ENCODE data around the gene SLC25A26. TPM values are rescaled to one million over a fixed set of nuclear protein-coding genes. Genes with fewer than 3 reads are reported as not detected.
A peak's percentile ranks its signal among the peaks of the same experiment; 100 is the strongest.

SLC25A26 gene
- total RNA-seq, 1 experiment from 2014 or later = 38.7 TPM

DNA sequence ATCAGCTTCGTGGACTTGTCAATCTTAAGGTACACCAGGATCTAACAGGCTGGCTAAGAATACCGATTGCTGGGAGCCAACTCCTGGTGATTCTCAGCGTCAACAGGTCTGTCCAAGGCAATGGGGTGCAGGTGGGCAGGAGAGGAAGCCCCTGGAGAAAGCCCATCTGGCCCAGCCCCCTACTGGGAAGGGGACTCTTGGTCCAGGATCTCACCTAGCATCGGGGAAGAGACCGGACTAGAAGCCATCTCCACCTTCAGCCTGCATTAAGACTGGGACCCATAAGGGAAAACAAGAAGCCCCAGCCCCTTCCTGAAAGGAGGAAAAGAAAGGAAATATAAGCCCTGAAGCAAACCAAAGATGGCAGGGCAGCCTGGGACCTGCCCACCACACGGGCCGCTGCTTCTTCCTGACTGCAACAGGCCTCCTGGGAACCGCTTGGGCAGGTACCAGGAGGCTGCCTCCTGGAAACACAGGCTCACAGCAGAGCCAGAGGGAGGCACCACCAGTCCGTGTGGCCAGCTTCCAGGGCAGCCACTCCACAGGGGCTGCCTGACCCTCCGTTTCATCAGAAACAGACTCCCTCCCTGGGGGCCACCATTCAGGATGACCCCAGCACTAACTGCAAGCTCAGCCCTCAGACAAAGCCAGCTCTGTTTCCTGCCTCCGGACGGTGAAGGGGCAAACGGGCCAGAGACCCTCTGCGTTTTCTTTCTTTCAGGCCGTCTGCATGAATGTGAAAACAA lies 179.8 kb downstream of the SLC25A26 start:
- in situ Hi-C loops (cut with HindIII; ENCODE audit: low sequenced_read_pairs) = no loop called here
- DNase-seq (ENCODE audit: low spot score) = no peak

DNA sequence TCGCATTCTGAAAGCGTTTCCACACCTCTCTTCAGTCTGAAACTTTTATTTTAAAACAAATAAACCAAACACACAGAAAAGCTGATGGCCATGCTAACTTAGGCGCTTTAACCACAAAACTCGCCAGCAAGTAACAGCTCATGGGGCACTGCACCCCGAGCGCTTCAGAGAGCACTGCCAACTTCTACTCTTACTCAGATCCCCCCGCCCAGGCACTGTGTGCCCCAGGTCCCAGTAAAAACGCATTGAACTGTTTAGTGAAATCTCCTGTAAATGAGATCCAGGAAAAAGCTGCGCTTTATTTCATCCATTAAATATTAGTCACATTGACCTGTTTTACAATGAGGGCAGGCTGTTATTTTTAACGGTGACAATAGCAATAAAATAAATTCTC lies 180.4 kb downstream of the SLC25A26 start:
- no peak for DNase-seq (ENCODE audit: low spot score)
- in situ Hi-C loops (cut with HindIII; ENCODE audit: low sequenced_read_pairs) = no loop called here

DNA sequence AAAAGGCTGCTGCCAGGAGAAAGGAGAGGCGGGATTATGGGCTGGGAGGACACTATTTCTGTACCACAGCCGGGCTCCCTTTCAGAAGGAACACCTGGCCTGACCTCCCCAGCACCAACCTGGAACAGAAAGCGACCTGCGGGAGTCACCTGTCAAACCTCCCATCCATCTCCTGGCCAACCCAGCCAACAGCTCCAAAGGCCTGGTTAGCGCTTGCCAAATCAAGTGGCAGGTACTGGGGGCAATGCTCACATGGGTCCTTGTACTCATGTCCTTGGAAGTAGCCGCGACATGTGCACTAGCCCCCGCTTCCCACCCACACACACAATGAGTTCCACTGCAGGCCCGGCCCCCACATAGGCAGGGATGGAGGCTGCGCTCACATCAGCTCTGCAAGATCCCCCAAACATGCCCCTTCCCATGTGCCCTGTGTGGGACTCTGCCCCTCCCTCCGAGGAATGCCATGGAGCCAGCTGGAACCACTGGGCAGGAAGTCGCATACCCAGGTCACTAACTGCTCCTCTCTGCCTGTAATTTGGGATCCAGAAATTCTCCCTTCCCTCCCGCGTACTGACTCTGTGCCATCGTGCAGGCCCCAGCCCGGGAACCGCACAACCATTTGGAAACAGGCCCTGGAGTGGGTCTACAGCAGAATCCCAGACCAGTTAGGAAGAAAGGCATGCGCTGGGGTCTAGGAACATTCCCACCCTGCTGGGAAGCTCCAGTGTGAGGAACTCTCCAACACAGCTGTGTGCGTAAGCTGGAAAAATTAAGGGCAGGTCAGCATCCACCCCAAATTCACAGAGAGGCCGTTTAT lies 181.1 kb downstream of the SLC25A26 start:
- peak; percentile 71 for DNase-seq (ENCODE audit: low spot score)

DNA sequence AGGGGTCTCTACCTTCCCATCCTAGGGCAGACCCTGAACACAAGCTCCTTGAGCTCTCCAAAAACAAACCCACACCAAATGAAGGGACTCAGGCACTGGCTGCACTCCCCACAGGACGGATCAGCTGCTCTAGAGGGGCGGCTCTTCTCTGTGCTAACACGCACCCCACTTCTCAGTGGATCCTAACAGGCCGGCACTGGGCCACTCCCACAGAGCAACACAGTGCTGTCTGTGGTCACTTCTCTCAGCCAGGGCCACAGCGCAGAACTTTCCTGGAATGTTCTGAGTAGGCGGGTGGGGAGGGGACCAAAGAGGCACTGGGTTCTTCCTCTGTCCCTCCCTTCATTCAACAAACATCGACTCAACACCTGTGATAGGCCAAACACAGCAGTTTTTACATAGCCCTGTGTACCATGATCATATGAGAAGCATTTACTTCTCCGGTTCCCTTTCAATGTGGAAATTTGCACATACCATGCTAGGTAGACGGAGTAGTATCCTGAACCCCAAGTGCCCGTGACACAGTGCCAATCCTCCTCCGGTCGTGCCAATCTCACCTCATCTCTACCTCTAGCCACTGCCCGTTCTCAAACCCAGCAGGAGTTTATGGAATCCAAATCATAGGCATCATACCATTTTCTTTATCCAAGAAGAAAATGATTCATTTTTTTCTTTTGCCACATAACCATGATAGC lies 181.9 kb downstream of the SLC25A26 start:
- in situ Hi-C loops (cut with HindIII; ENCODE audit: low sequenced_read_pairs) = no loop called here
- DNase-seq (ENCODE audit: low spot score) = no peak

More for the DNA sequence above, 181.1 kb downstream of the SLC25A26 start:
- in situ Hi-C loops (cut with HindIII; ENCODE audit: low sequenced_read_pairs) = no loop called here

DNA sequence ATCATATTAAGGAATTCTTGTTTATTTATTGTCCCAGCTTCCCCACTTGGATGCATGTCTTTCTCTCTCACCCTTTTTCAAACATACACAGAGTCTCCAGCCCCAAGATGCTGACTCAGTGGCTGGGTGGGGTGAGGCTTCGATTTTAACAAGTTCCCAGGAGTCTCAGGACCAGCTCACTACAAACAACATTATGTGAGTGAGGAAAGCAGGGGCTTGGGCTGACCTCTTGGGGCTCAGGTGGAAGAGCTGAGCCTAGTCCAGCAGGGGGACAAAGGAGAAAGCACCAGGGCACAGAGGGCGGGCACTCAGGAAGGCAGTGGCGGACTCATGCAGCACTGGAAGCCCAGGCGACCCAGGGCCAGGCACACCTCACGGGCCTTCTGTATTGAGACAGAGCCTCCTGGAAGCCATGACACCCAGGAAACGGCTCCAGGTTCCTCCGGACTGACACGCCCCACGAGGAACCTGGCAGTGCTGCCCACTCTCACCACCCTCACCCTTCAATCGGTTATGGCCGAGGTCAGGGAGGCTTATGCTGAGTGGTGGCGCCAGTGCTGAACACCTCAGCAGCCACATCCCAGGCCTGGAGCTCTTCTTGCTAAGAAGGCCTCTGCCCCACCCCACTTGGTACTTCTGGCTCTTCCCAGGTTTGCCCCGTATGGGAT lies 182.7 kb downstream of the SLC25A26 start:
- DNase-seq (ENCODE audit: low spot score) = no peak
- in situ Hi-C loops (cut with HindIII; ENCODE audit: low sequenced_read_pairs) = no loop called here

DNA sequence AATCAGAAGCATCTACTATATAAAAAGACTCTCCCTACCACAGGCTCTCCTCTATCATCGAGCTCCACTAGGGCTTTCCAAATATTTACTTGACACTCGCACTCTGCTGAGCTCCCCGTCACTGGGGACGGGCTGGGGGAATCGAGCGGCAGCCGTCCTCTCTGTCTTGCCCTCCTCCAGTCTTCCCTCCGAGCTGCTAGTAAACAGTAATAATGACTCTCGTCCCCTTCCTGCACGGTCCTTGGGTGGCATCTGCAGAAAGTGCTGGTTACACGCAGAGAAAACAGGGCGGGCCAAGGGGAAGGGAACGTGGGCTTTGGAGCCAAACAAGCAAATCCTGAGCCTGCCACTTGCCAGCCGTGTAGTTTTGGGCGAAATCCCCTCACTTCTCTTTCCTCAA lies 183.4 kb downstream of the SLC25A26 start:
- in situ Hi-C loops (cut with HindIII; ENCODE audit: low sequenced_read_pairs) = no loop called here
- DNase-seq (ENCODE audit: low spot score) = no peak

DNA sequence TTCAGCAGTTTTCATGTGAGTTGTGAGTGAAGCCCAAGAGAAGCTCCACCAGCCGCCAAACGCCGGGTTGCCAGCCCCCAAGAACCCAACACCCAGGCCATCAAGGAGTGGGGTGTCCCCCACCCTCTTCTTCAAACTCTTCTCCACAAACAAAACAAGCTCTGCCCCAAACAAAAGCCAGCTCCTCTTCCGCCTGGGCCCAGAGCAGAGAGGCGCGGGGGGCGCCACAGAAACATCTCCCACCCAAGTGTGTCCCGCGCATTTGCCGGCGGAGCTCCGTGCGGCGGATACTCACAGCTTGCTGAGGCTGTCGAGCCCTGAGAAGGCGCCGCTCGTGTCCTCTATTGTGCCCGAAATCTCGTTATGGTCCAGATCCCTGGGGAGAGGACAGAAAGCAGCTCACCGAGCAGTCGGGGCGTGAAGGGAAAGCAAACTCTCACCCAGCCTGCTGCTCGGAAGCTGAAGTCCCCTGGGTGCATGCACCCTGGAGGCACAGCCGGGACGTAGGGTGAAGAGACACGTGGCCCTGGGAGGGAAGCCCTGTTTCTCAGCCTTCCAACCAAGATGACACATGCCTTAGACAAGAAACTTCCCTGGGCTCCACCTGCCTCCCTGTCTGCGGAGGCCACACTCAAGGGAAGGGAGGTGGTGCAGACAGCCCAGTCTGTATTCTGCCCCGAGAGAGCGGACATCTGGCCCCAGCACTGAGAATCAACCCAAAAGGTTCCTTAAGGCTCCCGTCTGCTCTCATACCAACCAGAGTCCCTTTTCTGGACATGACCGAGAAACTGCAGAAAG lies 184.3 kb downstream of the SLC25A26 start:
- in situ Hi-C loops (cut with HindIII; ENCODE audit: low sequenced_read_pairs) = no loop called here

DNA sequence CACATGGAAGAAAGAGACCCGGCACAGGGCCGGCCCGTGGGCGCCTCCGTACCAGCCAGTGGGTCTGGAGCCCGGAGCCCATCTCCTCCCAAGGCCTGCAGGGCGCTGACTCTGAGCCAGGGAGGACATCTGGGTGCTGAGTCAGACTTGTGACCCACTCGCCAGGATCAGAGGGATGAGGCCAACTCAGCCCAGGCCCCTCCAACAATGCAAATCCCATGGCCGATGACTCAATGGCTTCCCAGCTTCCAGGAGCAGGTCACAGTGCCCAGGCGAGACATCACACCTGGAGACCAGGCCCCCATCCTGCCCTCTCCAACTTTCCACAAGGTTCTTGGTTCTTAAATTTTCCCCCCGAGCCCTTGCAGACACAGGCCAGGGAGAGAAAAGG lies 184.9 kb downstream of the SLC25A26 start:
- no peak for DNase-seq (ENCODE audit: low spot score)
- in situ Hi-C loops (cut with HindIII; ENCODE audit: low sequenced_read_pairs) = no loop called here

More for the DNA sequence above, 184.3 kb downstream of the SLC25A26 start:
- no peak for DNase-seq (ENCODE audit: low spot score)

DNA sequence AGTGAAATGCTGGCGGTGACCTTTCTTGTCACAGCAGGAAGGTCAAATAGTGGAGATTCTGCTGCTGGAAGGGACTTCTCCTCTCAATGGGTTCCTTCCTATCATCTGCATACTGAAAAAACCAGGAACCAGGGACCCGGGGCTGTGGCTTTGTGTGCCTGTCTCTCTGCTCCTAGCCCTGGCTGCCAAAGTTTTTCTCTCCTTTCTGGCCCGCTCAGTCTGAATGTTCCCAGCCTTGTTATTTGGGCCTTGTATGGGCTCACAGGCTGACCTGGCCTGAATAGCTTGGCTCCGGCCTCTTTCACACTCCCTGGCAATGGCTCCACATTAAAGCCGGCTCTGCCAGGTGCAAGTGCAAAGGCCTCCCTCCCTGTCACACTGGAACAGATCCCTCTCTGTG lies 185.4 kb downstream of the SLC25A26 start:
- peak; percentile 88 for DNase-seq (ENCODE audit: low spot score)
- in situ Hi-C loops (cut with HindIII; ENCODE audit: low sequenced_read_pairs) = no loop called here

DNA sequence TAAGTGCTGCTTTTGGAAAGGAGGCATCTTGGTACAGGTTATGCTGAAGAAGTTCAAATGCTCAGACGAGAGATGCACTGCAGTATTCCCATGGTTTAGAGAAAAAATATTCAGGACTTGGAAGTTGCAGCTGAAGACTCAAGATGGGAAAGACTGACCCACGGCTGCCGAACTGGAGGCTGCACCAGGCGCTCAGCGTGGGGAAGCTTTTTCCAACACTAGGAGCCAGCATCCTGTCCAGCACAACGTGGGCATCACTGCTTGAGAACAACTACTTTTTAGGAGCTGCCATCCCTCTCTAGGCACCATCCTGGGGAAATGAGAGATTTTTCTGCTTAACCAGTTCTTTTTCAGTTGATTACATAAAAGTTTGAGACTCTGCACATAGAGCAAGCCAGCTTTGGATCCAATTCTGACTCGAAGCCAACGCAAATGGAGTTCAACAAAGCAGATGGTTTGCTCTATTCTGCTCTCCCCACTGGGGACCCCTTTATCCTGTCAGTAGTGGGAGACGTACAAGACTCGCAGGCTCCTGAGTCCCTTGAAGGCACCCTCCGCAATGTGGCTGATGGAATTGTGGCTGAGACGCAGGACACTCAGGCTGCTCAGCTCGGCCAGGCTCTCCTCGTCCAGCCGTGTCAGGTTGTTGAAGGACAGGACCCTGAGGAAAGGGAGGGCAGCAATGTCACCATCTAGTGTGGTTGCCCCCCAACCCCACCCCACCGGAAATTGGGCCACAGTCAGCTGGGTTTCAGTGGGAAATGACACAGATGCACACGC lies 186.2 kb downstream of the SLC25A26 start:
- in situ Hi-C loops (cut with HindIII; ENCODE audit: low sequenced_read_pairs) = no loop called here

DNA sequence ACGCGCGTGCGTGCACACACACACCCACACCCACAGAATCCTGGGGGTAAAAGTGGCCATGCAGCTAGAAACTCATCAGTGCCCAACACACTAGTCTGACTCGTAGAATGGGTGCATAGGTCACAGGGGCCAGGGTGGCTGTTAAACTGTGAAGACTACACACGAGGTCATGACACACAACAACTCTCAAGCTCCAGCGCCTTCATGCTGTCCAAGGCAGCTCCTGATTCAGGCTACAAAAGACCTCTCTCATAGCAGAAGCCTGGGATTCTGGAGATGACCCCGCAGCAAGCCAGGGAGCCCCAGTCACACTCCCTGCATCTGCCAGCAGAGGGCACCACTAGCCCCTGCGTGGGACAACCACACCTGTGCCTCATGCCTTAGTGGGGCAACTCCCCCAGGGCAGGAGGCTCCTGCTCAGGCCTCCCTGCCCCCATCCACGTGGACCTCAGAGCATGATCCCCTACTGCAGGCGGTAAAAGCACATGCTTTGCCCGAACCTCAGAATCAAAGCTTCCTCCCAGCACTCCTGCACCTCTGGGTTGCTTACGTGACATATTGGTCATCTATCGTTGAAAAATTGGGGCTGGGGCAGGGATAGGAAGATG lies 186.9 kb downstream of the SLC25A26 start:
- in situ Hi-C loops (cut with HindIII; ENCODE audit: low sequenced_read_pairs) = no loop called here
- no peak for DNase-seq (ENCODE audit: low spot score)

More for the DNA sequence above, 186.2 kb downstream of the SLC25A26 start:
- DNase-seq (ENCODE audit: low spot score) = no peak

DNA sequence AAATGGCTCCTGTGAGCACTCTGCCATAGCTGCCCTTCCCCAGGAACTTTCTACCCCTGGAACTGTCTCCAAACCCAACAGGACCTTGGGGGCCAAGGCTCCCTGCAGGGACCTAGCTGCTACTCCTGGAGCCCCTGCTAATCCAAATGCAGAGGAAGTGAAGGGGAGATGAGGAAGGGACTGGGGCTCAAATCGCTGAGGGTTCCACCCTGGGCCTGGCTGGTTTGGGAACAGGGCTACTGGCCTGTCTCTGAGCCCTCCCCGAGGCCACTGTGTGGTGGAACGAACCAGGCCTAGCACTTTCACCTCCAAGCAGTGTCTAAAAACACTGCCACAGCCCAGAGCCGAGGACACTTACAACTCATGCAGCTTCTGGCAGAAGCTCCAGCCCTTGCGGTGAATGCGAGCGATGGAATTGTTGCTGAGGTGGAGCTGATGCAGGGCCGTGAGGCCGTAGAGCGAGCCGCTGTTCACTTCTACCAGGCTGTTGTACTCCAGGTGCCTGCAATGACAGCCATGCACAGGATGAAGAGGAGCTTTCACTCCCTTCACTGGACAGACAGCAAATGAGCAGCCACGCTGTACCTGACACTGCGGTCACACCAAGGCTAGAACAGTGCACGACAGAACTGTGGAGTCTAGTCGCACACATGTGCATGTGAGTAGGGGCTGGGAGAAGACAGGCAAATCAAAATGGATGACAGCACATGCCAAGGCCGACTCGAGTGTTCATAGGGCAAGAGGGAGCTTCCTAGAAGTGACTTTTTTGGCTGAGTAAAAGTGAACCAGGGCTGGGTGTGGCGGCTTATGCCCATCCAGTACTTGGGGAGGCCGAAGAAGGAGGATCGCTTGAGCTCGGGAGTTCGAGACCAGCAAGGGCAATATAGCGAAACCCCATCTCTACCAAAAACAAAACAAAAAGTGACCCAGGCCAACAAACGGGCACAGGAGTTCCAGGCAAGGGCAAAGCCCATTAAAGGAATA lies 189.3 kb downstream of the SLC25A26 start:
- no peak for DNase-seq (ENCODE audit: low spot score)
- in situ Hi-C loops (cut with HindIII; ENCODE audit: low sequenced_read_pairs) = no loop called here

DNA sequence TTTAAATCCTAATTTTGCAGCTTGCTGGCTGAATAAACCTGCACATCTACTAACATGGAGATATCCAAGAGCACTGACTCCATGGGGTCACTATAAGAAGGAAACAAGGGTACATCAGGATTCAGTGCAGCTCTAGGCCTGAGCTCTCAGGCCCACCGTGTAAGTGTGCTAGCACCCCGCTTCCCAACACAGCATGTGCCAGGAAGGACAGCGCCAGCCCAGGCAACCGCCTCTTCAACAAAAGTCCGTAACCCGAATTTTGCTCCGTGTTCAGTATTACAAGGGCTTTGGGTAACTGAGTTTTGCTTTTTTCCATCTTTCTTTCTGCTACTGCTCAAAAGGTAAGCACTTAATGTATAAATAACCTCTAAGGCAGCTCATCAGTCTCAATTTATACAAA lies 190.2 kb downstream of the SLC25A26 start:
- in situ Hi-C loops (cut with HindIII; ENCODE audit: low sequenced_read_pairs) = no loop called here
- DNase-seq (ENCODE audit: low spot score) = no peak

DNA sequence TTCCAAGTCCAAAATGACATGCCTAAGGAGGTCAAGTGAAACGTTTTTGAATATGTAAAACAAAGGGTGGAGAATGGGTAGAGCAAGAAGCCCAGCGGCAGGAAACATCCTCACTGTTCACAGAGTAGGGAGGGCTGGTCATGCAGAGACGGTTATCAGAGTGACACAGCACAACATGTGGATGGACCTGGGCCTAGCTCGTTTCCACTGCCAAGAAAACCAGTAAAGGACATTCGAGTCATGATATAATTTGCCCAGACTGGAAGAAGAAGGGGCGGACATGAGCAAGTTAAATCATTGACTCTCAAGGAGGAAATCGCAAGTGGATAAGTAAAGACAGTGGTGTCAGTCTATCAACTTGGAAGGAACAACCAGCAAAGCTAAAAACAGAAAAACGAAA lies 190.7 kb downstream of the SLC25A26 start:
- in situ Hi-C loops (cut with HindIII; ENCODE audit: low sequenced_read_pairs) = no loop called here
- DNase-seq (ENCODE audit: low spot score) = no peak

DNA sequence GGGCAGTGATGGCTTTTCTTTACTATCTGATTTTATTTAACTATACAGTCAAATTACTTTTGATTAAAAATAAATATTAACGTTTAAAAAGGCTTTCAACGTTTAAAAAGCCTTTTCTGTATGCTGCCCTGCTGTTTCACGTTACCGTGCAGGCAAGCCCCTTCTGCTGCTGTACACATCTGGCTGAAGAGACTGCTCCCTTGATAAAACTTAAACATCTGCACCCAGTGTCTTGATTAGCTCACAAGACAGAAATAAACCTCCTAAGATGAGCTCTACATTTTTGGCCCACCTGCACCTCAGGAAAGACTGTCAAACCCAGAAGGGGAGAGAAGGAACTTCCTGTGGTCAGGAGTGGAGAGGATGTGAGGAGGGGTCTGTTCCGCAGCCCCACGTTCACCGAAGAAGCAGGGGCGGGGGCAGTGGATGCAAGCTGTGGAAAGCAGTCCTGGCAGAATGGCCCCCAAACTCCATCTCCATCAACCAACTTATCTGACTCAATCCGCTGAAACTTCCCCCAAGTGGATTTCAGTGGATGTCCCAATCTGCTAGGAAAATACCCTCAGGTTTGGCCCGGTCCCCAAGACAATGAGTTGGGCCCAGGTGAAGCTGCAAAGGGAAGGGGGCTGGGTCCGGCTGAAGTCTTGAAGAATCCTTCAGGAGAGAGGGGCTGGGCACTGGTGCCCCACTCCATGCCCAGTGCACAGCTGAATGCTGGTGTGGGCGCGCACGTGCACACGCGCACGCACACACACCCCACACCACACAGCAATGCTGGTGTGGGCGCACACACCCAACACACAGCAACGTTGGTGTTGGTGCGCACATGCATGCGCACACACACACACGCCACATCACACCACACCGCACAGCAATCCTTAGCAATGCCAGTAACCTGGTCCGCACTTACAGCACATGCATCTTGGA lies 191.4 kb downstream of the SLC25A26 start:
- no peak for DNase-seq (ENCODE audit: low spot score)
- in situ Hi-C loops (cut with HindIII; ENCODE audit: low sequenced_read_pairs) = no loop called here

Data from G401 (cell line).